Fibroblast of skin of left quadriceps (primary cell): Measurements from ENCODE around the gene C6orf163.

Experiments
- DNase-seq, 2 experiments: peaks; one replicate each; pipeline ENCODE4 v3.0.0-alpha.2; 2013; ENCODE audit warnings: low read depth in 2 of 2

The C6orf163 gene

GRCh38 chr6:87356181-87356580 is 11.6 kb downstream of the C6orf163 start:
- no peak for DNase-seq

GRCh38 chr6:87357479-87358196 is 13.0 kb downstream of the C6orf163 start:
- DNase-seq: no peak

- no peak for DNase-seq
These were observed 20.1 kb downstream of the C6orf163 start for GRCh38 chr6:87364602-87365252.

- DNase-seq: no peak
These were observed 21.6 kb downstream of the C6orf163 start for GRCh38 chr6:87366072-87366827.

DNA sequence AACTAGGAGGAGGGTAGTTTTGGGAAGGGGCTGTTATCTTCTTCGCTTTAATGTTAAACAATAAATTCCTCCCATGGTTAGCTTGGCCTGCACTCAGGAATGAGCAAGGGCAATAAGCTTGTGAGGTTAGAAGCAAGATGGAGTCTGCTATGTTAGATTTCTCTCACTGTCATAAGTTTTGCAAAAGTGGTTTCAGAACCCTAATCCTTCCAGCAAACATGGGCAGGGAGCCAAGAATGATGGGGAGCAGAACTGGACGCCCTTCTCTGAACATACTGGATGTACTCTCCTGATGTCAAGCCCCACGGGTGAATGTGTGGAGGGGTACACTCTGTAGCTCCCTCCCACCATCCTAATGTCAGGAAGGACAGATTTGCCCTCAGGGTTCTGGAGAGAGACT is 22.3 kb downstream of the C6orf163 start:
- no peak for DNase-seq

GRCh38 chr6:87373377-87373776 is 28.8 kb downstream of the C6orf163 start:
- DNase-seq: no peak

DNA sequence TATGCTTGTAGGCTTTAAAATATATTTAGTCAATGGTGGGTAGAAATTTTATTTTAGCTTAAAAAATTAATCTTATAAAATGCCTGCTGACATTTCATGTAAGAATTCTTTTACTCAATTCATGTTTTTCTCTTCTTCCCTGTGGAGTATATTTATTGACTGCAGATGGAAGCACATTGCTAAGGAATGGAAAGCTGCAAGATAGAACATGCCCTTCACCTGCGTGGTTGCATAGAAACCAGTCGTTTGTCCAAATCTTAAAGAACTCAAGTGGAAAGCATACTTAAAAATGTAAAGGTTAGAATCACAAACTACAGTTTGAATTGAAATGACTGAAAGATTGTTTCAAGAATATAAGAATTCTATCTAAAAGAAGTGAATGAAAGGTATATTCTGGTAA is 30.7 kb downstream of the C6orf163 start:
- no peak for DNase-seq

DNA sequence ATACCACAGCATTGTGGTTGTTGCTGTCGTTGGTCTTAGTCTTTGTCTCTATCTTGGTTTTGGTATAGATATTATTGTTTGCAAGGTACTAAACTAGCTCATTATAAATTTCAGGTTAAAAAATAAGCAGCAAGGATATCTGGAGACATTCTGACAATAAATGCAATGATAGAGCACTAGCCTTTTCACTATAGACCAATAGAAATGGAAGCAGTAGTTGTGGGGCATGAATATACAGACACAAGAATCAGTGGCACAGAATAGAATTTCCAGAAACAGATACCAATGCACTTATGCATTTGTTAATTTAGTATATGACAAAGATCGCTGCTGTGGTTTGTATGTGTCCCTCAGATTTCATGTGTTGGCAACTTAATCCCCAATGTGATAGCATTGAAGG is 32.0 kb downstream of the C6orf163 start:
- no peak for DNase-seq

DNA sequence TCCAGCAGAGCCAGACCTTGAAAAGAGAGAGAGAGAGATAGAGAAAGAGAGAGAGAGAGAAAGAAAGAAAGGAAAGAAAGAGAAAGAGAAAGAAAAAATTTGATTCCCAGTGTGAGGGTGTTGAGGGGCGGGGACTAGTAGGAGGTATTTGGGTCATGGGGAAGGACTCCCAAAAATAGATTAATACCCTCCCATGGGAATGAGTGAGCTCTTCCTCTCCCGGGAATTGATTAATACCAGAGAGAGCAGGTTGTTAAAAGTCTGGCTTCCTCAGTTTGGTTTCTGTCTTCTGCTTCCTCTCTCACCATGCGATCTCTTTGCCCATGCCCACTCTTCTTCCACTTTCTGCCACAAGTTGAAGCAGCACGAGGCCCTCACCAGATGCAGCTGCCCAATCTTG is 34.3 kb downstream of the C6orf163 start:
- DNase-seq: no peak

DNA sequence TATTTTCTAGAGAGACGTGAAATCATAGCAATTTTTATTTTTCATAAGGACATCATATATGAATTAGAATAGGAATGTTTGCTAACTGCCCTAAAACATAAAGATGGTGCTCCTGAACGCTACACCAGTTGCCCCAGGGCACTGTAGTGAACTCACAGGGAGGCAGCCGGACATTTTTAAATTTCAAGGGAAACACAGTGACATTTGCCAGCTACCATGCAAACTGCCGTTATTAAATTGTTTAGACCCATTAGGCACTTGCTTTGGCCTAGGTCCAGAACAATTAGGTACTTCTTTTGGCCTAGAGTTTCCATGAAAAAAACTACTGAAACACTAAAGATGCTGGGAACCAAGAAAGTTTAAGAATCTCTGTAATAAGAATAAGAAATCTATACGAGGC is 38.2 kb downstream of the C6orf163 start:
- no peak for DNase-seq

GRCh38 chr6:87384038-87384437 is 39.4 kb downstream of the C6orf163 start:
- no peak for DNase-seq

DNA sequence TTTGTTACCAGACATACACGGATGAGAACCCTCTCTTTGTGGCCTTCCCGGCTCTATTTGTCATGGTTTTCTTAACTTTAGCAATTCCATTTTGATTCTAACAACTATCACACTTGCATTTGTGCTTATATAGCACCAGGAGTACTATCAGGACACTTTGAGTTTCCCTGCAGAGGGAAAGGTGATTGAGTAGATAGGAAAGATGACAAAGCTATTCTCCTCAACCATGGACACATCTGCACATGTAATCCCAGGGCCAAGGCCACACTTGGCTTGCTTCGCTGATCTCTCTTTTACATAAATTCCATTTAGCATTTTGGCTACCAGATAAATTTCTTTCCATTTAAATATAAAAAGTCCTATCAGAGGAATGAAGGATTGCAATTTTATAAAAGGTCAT is 39.8 kb downstream of the C6orf163 start:
- DNase-seq: no peak

DNA sequence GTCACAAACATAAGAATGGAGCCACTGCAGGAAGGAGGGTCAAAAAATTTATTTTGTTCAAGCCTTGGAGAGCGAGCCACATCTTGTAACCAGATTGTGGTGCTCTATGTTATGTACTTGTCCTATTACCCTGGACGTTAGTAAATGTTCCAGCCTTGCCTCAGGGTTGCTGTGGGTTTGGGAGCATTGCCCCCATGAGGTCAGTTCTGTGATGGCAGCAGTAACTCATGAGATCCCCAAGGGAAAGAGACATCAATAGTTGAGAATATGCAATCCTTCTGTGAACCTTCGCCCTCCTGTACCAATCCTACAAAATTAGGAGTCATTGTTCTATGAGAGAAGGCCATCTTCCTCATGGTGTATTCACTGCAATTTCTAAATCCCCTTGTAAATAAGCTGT is 46.7 kb downstream of the C6orf163 start:
- DNase-seq: no peak

DNA sequence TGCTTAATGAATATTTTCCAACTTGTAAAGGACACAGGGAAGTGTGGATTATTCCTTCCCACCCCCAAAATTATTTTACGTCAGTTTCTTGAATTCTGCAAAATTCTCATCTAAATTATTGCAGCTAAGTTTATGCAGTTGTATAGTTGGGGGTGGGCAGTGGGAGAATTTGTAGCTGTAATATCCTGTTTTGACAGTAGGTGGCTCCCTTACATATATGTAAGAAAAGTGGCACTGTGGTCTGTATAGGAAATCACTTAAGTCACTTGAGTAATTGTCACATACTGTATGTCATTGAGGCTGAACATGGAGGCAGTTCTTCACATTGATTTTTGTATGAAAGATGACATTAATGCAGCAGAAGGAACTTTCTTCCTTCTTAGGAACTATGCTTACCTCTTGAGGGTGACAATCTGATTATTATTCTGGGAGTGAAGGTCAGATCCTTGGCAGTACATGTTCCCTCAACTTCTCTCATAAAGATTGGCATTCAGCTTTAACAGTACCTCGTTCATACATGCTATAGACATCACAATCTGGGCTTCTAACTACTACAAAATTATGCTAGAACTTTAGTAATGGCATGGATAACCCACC is 48.5 kb downstream of the C6orf163 start:
- DNase-seq: peak in 1 of 2 experiments; percentile 10

- DNase-seq: no peak
These were observed 50.8 kb downstream of the C6orf163 start for GRCh38 chr6:87395431-87395830.

DNA sequence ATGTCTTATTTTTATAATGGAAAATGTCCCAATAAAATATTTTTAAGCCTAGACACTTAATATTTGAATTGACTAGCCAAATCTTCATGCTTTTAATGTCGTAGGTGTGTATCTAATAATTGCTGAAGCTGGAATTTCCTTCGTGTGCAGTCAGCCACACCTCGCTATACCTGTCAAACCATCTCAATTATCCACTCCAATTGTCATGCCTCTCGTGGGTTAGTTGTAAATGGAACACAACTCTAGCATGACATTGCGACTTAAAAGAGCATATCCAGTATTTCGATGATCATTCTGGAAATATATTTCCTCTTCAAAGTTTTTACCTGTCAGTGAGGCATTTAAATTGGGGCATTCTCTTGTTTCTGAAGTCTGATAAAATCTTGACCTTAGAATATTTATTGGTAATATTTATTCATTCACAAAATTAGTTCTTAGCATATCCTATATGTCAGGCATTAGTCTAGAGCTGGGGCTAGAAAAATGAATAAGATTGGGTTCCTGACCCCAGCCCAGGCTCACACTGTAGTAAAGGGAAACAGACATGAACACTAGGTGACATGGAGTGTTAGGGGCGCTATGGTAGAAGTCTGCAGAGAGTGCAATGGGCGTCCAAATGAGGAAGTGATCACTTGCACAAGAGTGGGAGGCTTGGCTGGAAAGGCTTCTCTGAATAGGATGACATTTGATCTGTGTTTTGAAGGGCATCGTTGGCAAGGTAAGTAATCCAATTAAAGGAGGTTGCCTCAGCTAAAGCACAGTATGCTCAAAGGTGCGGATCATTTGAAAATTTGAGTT is 52.2 kb downstream of the C6orf163 start:
- no peak for DNase-seq

GRCh38 chr6:87397656-87398055 is 53.0 kb downstream of the C6orf163 start:
- DNase-seq: no peak

GRCh38 chr6:87401832-87402231 is 57.2 kb downstream of the C6orf163 start:
- DNase-seq: no peak

- DNase-seq: peak in 1 of 2 experiments; percentile 6
These were observed 62.9 kb downstream of the C6orf163 start for GRCh38 chr6:87407561-87407900.

GRCh38 chr6:87407901-87408720 is 63.5 kb downstream of the C6orf163 start, which contains the start of gene CFAP206:
CFAP206 (plus strand) TSS chr6:87407972; CDS start chr6:87409840, 1,868 bp downstream.
- peak; percentile 51 to 60 for DNase-seq

DNA sequence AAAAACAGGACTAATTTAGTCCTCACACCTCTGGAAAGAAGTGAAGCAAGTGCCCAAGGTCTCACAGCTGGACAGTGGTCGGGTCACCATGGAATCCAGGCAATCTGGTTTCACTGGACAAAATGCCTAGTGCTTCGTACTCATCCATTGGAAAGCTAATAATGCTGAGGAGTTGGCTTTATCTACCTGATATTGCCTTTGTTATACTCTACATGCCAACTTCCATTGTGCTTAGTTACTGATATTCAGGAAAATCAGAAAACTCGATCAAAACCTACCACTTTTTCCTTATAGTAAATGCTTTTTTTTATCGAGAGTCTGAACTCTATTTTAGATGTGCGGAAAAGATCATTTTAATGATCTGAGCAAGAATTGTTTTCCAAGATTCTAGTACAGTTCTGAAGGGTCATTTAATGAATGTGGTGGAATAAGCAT is 64.1 kb downstream of the C6orf163 start:
- DNase-seq: peak in 1 of 2 experiments; percentile 8
